ENCODE data around the gene RNU6-9.

- TF ChIP-seq EZH2 (IDR thresholded peaks at IDR 0.05) (no peak), POLR2AphosphoS5 (IDR thresholded peaks at IDR 0.05; ENCODE audit: borderline replicate concordance, low read depth, low read length) (no peak)
Observed at GRCh38 chr19:855142-855541, 38.1 kb upstream of the RNU6-9 start.
